HG02970 (cell line): ENCODE results near the gene NAXD.
"Not testable (repeated sequence)": the region's sequence is repeated elsewhere in the genome, so short reads cannot be mapped to it uniquely, and the experiment has no call there.

Experiments used
- ATAC-seq: cut with Tn5 transposase; IDR thresholded peaks from one replicate; pipeline ENCODE4 v1.9.1; 2021; ENCODE audit warnings: mild to moderate bottlenecking, moderate library complexity, moderate number of reproducible peaks; ENCODE audit not compliant: unreplicated experiment, low FRiP score

Gene NAXD

GRCh38 chr13:110661256-110661655 lies 45.9 kb downstream of the NAXD start:
- ATAC-seq: no peak

GRCh38 chr13:110662091-110662490 lies 46.7 kb downstream of the NAXD start:
- no peak for ATAC-seq

- ATAC-seq: no peak
Observed at GRCh38 chr13:110662777-110663443, 47.6 kb downstream of the NAXD start.

GRCh38 chr13:110663491-110663890 lies 48.1 kb downstream of the NAXD start:
- no peak for ATAC-seq

GRCh38 chr13:110664041-110664440 lies 48.7 kb downstream of the NAXD start:
- ATAC-seq: no peak

GRCh38 chr13:110664673-110665072 lies 49.3 kb downstream of the NAXD start:
- ATAC-seq: no peak

- ATAC-seq: no peak
Observed at GRCh38 chr13:110665491-110666254, 50.3 kb downstream of the NAXD start.

- no peak for ATAC-seq
Observed at GRCh38 chr13:110666255-110666533, 50.8 kb downstream of the NAXD start.

GRCh38 chr13:110669036-110669435 lies 53.7 kb downstream of the NAXD start:
- no peak for ATAC-seq

- not testable (repeated sequence) for ATAC-seq
Observed at GRCh38 chr13:110669814-110670213, 54.5 kb downstream of the NAXD start.

- ATAC-seq: peak; percentile 45
Observed at GRCh38 chr13:110676595-110677587, 61.5 kb downstream of the NAXD start.

GRCh38 chr13:110677731-110678545 lies 62.6 kb downstream of the NAXD start:
- ATAC-seq: no peak

- no peak for ATAC-seq
Observed at GRCh38 chr13:110680852-110681251, 65.5 kb downstream of the NAXD start.

- no peak for ATAC-seq
Observed at GRCh38 chr13:110681868-110682550, 66.7 kb downstream of the NAXD start.

- ATAC-seq: no peak
Observed at GRCh38 chr13:110682746-110683145, 67.4 kb downstream of the NAXD start.

- no peak for ATAC-seq
Observed at GRCh38 chr13:110683203-110683883, 68.0 kb downstream of the NAXD start.

- no peak for ATAC-seq
Observed at GRCh38 chr13:110683921-110684320, 68.6 kb downstream of the NAXD start.

GRCh38 chr13:110684388-110685056 lies 69.2 kb downstream of the NAXD start:
- ATAC-seq: no peak
